ENCODE data around the gene PPP4C. TPM values are rescaled to one million over a fixed set of nuclear protein-coding genes. Genes with fewer than 3 reads are reported as not detected.
"Not testable (repeated sequence)": the region's sequence is repeated elsewhere in the genome, so short reads cannot be mapped to it uniquely, and the experiment has no call there.

Gene PPP4C
- total RNA-seq, 1 donor from 2014 or later: 102 TPM

DNA sequence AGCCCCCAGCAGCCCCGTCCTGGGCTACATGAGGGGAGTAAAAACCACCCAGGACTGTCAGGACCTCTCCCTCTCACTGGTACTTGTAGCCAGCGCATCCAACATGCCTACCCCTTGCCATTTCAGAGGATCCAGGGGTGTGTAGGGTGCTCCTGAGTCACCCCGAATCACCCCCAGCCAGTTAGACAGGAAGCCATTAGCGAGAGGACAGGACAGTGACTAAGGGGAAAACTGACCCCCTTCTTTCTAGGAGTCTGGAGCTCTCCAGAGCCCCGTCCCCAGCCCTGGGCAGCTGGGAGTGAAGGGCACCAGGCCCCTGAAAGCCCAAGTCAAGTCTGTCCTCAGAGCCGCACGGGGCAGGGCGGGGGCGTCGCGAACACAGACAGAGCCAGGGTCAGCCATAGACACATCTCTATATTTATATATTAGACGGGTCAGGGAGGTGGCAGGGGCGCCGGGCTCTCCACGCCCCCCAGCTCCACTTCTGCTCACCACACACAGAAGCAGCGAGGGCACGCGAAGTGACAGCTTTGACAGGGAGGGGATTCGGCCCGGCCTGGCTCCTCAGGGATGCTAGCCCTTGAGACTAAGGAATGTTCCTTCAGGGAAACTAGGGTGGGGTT lies 38.0 kb downstream of the PPP4C start:
- H3K4me3 Mint-ChIP-seq: no peak overlapping the region
- H3K27me3 Mint-ChIP-seq (ENCODE audit: low read depth): no peaks in the 10 kb centered on the region
- no peak for DNase-seq (ENCODE audit: low spot score in 2 of 2, unreplicated experiment in 2 of 2)
- peaks cover 2% of the 10 kb centered on the region for H3K4me1 Mint-ChIP-seq
- H3K27ac Mint-ChIP-seq: no peak overlapping the region
- TF ChIP-seq, protein P1, sequence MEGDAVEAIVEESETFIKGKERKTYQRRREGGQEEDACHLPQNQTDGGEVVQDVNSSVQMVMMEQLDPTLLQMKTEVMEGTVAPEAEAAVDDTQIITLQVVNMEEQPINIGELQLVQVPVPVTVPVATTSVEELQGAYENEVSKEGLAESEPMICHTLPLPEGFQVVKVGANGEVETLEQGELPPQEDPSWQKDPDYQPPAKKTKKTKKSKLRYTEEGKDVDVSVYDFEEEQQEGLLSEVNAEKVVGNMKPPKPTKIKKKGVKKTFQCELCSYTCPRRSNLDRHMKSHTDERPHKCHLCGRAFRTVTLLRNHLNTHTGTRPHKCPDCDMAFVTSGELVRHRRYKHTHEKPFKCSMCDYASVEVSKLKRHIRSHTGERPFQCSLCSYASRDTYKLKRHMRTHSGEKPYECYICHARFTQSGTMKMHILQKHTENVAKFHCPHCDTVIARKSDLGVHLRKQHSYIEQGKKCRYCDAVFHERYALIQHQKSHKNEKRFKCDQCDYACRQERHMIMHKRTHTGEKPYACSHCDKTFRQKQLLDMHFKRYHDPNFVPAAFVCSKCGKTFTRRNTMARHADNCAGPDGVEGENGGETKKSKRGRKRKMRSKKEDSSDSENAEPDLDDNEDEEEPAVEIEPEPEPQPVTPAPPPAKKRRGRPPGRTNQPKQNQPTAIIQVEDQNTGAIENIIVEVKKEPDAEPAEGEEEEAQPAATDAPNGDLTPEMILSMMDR (IDR thresholded peaks at IDR 0.05; ENCODE audit: unreplicated experiment): no peak
- H3K9me3 Mint-ChIP-seq: no peaks in the 10 kb centered on the region
- peaks cover 27% of the 10 kb centered on the region for H3K36me3 Mint-ChIP-seq

DNA sequence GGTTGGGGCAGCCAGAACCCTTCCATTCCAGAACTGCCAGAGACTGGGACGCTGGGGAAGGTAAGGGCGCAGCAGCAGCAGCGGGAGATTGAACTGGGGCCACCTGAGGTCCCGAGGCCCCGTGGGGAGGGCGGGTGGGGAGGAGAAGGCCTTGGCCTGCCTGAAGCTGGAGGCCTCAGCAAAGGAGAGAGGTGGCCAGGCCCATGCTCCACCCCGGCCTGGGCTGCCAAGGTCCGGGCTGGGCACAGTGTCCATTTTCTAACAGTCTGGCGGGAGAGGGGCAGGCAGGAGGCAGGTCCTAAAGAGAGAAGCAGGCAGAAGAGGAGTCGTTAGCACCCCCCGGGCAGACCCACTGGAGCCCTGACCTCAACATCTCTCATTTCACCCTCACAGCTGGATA lies 38.6 kb downstream of the PPP4C start:
- TF ChIP-seq, protein P1 (IDR thresholded peaks at IDR 0.05; ENCODE audit: unreplicated experiment): no peak
- Mint-ChIP-seq H3K27me3 (ENCODE audit: low read depth) (no peaks in the 10 kb centered on the region), H3K4me3 (no peak overlapping the region), H3K36me3 (peaks cover 31% of the 10 kb centered on the region), H3K4me1 (peaks cover 6% of the 10 kb centered on the region), H3K27ac (no peak overlapping the region), H3K9me3 (no peaks in the 10 kb centered on the region)
- no peak for DNase-seq (ENCODE audit: low spot score in 2 of 2, unreplicated experiment in 2 of 2)

DNA sequence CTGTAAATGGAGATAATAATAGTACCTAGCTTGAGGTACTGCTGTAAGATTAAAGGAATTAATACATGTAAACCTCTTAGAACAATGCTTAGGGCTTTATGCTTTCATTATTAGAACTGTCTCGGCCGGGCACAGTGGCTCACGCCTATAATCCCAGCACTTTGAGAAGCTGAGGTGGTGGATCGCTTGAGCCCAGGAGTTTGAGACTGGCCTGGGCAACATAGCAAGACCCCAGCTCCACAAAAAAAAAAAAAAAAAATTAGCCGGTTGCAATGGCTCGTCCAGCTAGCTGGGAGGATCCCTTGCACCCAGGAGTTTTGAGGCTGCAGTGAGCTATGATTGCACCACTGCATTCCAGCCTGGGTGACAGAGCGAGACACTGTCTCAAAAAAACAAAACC lies 39.0 kb downstream of the PPP4C start:
- H3K27ac Mint-ChIP-seq; H3K27me3 Mint-ChIP-seq (ENCODE audit: low read depth); DNase-seq (ENCODE audit: low spot score in 2 of 2, unreplicated experiment in 2 of 2); H3K4me3 Mint-ChIP-seq; H3K4me1 Mint-ChIP-seq; H3K9me3 Mint-ChIP-seq: not testable (repeated sequence)
- peaks cover 32% of the 10 kb centered on the region for H3K36me3 Mint-ChIP-seq

DNA sequence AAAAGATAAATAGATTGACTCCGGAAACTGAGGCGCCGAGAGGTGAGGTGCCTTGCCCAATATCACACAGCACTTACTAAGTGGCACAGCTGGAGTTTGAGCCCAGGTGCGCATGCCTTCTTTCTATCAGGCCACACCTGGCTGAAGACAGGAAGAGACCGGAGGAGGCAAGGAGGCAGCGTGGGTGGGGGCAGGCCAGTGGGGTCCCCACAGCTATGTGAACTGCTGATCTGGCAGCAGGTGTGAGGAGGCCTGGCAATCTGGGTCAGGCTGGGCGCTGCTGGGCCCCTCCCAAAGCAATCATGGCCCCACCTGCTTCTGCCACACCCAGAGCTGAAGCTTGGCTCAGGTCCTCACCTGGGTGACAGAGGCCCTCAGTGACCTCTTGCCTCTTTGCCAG lies 39.4 kb downstream of the PPP4C start:
- TF ChIP-seq, protein P1 (IDR thresholded peaks at IDR 0.05; ENCODE audit: unreplicated experiment): no peak
- H3K36me3 Mint-ChIP-seq: peaks cover 32% of the 10 kb centered on the region
- no peaks in the 10 kb centered on the region for H3K27me3 Mint-ChIP-seq (ENCODE audit: low read depth)
- H3K4me1 Mint-ChIP-seq: peaks cover 8% of the 10 kb centered on the region
- H3K9me3 Mint-ChIP-seq: no peaks in the 10 kb centered on the region
- no peak overlapping the region for H3K4me3 Mint-ChIP-seq
- no peak for DNase-seq (ENCODE audit: low spot score in 2 of 2, unreplicated experiment in 2 of 2)
- no peak overlapping the region for H3K27ac Mint-ChIP-seq

DNA sequence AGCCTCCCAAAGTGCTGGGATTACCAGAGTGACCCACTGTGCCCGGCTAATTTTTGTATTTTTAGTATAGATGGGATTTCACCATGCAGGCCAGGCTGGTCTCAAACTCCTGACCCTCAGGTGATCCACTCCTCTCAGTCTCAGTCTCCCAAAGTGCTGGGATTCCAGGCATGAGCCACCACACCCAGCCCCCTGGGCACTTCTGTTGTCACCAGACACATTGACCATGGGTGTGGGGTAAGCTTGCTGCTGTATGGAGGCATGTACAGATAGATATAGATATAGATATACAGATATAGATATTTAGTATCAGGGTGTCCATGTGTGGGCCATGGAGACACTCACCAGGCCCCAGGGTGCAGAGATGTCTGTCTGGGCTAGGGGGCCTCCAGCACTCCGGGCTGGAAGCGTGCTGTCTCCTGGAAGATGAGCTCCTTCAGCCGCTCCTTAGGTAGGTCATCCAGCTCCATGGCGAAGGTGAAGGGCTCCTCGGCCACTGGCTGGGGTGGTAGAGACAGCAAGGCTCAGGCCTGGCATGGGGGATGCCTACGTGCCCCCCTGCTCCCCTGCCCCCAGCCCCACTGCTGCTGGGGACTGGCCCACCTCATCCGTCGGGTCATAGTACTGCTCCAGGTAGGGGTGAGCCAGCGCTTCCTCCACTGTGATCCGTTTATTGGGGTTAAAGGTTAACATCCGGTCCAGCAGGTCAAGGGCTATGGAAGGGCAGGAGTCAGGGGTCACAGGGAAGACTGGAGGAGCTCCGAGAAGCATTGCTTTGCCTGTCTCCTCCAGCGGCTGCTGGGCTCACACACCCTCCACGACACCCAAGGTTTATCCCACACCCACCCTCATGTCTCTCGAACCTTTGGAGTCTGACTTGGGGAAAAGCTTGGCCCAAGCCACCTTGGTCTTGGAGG lies 40.8 kb downstream of the PPP4C start:
- peaks cover 23% of the 10 kb centered on the region for H3K36me3 Mint-ChIP-seq
- no peaks in the 10 kb centered on the region for H3K27me3 Mint-ChIP-seq (ENCODE audit: low read depth)
- no peak for DNase-seq (ENCODE audit: low spot score in 2 of 2, unreplicated experiment in 2 of 2)
- TF ChIP-seq, protein P1 (IDR thresholded peaks at IDR 0.05; ENCODE audit: unreplicated experiment): no peak
- H3K4me1 Mint-ChIP-seq: peaks cover 8% of the 10 kb centered on the region
- no peaks in the 10 kb centered on the region for H3K9me3 Mint-ChIP-seq
- no peak overlapping the region for H3K27ac Mint-ChIP-seq
- H3K4me3 Mint-ChIP-seq: no peak overlapping the region

DNA sequence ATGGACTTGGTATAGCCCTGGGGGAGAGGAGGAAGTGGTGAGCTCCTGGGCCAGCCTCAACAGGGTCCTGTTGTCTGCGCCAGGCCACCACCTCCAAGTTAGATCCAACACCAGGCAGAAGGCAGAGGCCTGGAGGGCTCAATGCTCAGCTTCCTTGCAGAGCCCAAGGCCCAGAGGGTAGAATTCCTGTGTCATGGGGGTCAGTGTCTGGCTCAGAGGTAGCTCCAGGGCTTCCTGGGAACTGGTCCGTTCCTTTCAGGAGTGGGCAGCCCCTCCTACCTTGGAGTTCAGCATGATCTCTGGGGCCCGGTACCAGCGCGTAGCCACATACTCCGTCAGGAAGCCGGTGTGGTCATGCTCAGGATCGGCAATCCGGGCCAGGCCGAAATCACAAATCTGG lies 42.0 kb downstream of the PPP4C start:
- Mint-ChIP-seq H3K4me1 (peaks cover 16% of the 10 kb centered on the region), H3K36me3 (peaks cover 18% of the 10 kb centered on the region), H3K9me3 (no peaks in the 10 kb centered on the region), H3K27ac (no peak overlapping the region), H3K27me3 (ENCODE audit: low read depth) (no peaks in the 10 kb centered on the region), H3K4me3 (no peak overlapping the region)
- TF ChIP-seq, protein P1 (IDR thresholded peaks at IDR 0.05; ENCODE audit: unreplicated experiment): no peak
- DNase-seq (ENCODE audit: low spot score in 2 of 2, unreplicated experiment in 2 of 2): no peak

Data from mesothelial cell of epicardium (in vitro differentiated cells).